GM18517 (cell line): ENCODE data around the gene CECR2.

Source experiments
- ATAC-seq: cut with Tn5 transposase; IDR thresholded peaks from one replicate; pipeline ENCODE4 v1.9.1; 2021; ENCODE audit warnings: mild to moderate bottlenecking, moderate library complexity; ENCODE audit not compliant: unreplicated experiment

The CECR2 gene

GRCh38 chr22:17366830-17367229, 2.4 kb upstream of the CECR2 start:
- ATAC-seq, result no peak

- no peak for ATAC-seq
Observed at GRCh38 chr22:17368144-17368543, 1.1 kb upstream of the CECR2 start.

- no peak for ATAC-seq
Observed at GRCh38 chr22:17368554-17369438, 464 bp upstream of the CECR2 start.

GRCh38 chr22:17370026-17370765, 936 bp downstream of the CECR2 start:
- ATAC-seq, result no peak

- no peak for ATAC-seq
Observed at GRCh38 chr22:17370766-17371432, 1.6 kb downstream of the CECR2 start.

- ATAC-seq, result no peak
Observed at GRCh38 chr22:17371448-17371847, 2.2 kb downstream of the CECR2 start.

GRCh38 chr22:17373855-17374254, 4.6 kb downstream of the CECR2 start:
- ATAC-seq, result no peak

GRCh38 chr22:17375914-17376614, 6.8 kb downstream of the CECR2 start:
- no peak for ATAC-seq

GRCh38 chr22:17376950-17377349, 7.7 kb downstream of the CECR2 start:
- ATAC-seq, result no peak

- no peak for ATAC-seq
Observed at GRCh38 chr22:17379944-17380343, 10.7 kb downstream of the CECR2 start.

- ATAC-seq, result no peak
Observed at GRCh38 chr22:17380359-17381087, 11.3 kb downstream of the CECR2 start.

- no peak for ATAC-seq
Observed at GRCh38 chr22:17381192-17381913, 12.1 kb downstream of the CECR2 start.

- ATAC-seq, result no peak
Observed at GRCh38 chr22:17384612-17385330, 15.5 kb downstream of the CECR2 start.

GRCh38 chr22:17387356-17387755, 18.1 kb downstream of the CECR2 start:
- ATAC-seq, result no peak

GRCh38 chr22:17388235-17388634, 19.0 kb downstream of the CECR2 start:
- ATAC-seq, result no peak

- no peak for ATAC-seq
Observed at GRCh38 chr22:17390087-17390486, 20.8 kb downstream of the CECR2 start.

- no peak for ATAC-seq
Observed at GRCh38 chr22:17396516-17396915, 27.3 kb downstream of the CECR2 start.

- no peak for ATAC-seq
Observed at GRCh38 chr22:17397756-17398547, 28.7 kb downstream of the CECR2 start.
